GM10248 (cell line): ENCODE data around the gene IFT74.

Experiments
- CTCF ChIA-PET: fragments of 300-600 bp; sonication (Branson Sonifier 250); formaldehyde crosslinking; extraction: SDS; loops from one replicate; lab custom pipeline; 2021; ENCODE audit warnings: antibody characterized with exemption; lab: Yijun Ruan, JAX
- POLR2A ChIA-PET: fragments of 350-650 bp; sonication (Branson Sonifier 250); formaldehyde crosslinking; extraction: SDS; loops from one replicate; lab custom pipeline; 2020; ENCODE audit warnings: antibody characterized with exemption; lab: Yijun Ruan, JAX
- DNase-seq: peaks from one replicate; pipeline ENCODE4 v3.0.0; 2012; ENCODE audit errors: extremely low spot score
- CTCF ChIP-seq: IDR thresholded peaks from 2 replicates; pipeline ENCODE4 v1.5.1; 2012; ENCODE audit warnings: mild to moderate bottlenecking, low read depth; ENCODE audit errors: extremely low read depth, missing control alignments, control extremely low read depth

Gene IFT74

GRCh38 chr9:26956860-26957233 is 635 bp downstream of the IFT74 start:
- POLR2A ChIA-PET: no interaction called here
- DNase-seq: no peak
- CTCF ChIA-PET: no interaction called here
- no peak for TF ChIP-seq CTCF

DNA sequence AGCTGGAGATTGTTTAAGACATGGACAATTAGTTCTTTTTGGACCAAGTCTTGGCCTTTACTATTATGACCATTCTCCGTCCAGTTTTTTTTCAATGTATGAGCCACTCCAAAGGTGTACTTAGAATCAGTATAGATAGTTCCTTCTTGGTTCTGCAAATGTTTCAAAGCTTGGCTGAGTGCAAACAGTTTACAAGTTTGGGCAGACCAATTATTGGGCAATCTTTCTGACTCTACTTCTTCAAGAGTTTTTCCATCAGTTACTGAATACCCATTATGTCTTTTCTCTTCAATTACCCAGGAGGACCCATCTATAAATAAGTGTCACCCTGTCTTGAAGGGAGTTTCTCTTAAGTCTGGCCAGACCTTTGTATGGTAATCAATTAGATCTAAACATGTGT is 15.5 kb downstream of the IFT74 start:
- CTCF ChIA-PET: interaction anchor here (0.9 to 1.9 kb wide), 5 partner anchors 11 to 54 kb away, joined by 3 to 6 read pairs (median 3); partner anchors contain the start of gene IFT74
- POLR2A ChIA-PET: no interaction called here
- no peak for DNase-seq
- no peak for TF ChIP-seq CTCF

- ChIA-PET POLR2A (no interaction called here), CTCF (interaction anchor here (0.7 to 2.1 kb wide), 6 partner anchors 10 to 228 kb away, joined by 3 to 7 read pairs (median 4); no protein-coding TSS in a partner anchor)
- TF ChIP-seq CTCF: no peak
- no peak for DNase-seq
These were observed 17.8 kb downstream of the IFT74 start for GRCh38 chr9:26973989-26974388.

DNA sequence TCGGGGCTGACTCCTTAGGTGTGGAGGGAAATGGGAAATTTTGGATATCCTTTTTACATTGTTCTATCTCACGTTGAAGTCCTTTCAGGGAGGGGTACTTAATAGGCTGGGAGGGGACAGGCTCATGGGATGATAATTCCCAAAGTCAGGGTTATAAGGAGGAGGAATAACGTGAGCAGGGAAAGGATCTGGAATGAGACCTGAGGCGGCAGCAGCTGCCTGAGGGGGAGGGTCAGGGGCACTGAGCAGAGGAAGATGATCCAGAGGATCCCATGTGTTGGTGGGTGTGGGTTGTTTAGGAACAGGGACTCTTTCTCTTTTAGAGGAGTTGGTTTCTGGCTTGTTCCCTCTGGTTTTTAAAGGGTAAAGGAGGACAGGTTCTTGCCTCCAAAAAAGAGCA is 18.7 kb downstream of the IFT74 start:
- no peak for TF ChIP-seq CTCF
- CTCF ChIA-PET: interaction anchor here (1.1 to 2.1 kb wide), 4 partner anchors 13 to 229 kb away, joined by 3 to 7 read pairs (median 4); partner anchors contain the start of gene IFT74
- no peak for DNase-seq
- POLR2A ChIA-PET: no interaction called here

GRCh38 chr9:26975728-26976707 is 19.8 kb downstream of the IFT74 start:
- no peak for TF ChIP-seq CTCF
- ChIA-PET CTCF (interaction anchor here (0.7 to 2.1 kb wide), 3 partner anchors 18 to 22 kb away, joined by 3 to 7 read pairs (median 4); partner anchors contain the start of gene IFT74), POLR2A (no interaction called here)
- DNase-seq: no peak

DNA sequence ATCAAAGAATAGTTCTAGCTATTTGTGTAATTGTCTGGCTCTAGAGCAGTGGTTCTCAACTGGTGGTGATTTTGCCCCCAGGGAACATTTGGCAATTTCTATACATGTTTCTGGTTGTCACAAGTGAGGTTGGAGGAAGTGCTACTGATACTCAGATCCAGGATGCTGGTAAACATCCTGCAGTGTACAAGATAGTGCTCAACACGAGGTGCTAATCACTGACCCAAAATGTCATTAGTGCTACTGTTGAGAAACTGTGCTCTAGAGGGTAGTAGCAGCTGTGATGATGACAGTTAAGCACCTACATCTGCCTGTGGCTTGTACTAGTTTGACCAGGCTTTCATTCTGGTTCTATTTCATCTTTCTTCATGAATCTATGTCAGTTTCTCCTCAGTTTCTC is 27.1 kb downstream of the IFT74 start:
- ChIA-PET POLR2A (no interaction called here), CTCF (interaction anchor here (0.9 to 1.0 kb wide), 2 partner anchors 10 to 12 kb away, joined by 3 to 4 read pairs; no protein-coding TSS in a partner anchor)
- TF ChIP-seq CTCF: no peak

More for the DNA sequence above, 27.1 kb downstream of the IFT74 start:
- DNase-seq: no peak
